ENCODE data around the gene NID2.

The NID2 gene

DNA sequence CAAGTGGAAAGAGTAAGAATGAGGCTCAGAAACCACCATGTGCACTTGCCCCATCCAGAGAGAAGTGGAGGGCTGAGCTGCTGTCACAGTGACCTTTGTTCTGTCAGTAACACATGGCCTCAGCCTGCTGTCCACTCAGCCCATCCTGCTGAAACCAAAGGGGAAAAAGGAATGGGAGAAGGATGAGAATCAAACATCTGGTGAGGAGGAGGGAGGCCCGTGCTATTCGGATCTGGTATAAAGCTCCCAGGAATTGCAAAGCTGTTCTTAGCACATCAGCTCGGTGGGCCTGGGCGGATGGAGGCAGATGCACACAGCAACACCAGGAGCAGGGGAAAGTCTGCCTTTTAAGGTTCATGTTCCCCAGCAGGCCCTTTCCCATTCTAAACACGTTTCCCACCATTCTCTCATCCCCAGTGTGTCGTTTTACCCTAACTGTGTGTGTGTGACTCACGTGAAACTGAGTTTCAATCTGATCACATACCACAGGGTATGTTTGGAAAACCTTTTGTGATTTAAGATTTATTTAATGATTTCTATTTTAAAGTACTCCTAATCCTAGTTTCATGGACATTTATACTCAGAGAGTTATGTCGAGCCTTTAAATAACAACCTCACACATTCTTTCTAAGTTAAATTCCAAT lies 42.7 kb downstream of the NID2 start:
- H3K27ac ChIP-seq = no peak overlapping the region
- ChIA-PET CTCF (no interaction called here), POLR2A (ENCODE audit: low non-redundant PET) (no interaction called here)
- TF ChIP-seq, protein P1, sequence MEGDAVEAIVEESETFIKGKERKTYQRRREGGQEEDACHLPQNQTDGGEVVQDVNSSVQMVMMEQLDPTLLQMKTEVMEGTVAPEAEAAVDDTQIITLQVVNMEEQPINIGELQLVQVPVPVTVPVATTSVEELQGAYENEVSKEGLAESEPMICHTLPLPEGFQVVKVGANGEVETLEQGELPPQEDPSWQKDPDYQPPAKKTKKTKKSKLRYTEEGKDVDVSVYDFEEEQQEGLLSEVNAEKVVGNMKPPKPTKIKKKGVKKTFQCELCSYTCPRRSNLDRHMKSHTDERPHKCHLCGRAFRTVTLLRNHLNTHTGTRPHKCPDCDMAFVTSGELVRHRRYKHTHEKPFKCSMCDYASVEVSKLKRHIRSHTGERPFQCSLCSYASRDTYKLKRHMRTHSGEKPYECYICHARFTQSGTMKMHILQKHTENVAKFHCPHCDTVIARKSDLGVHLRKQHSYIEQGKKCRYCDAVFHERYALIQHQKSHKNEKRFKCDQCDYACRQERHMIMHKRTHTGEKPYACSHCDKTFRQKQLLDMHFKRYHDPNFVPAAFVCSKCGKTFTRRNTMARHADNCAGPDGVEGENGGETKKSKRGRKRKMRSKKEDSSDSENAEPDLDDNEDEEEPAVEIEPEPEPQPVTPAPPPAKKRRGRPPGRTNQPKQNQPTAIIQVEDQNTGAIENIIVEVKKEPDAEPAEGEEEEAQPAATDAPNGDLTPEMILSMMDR (conservative IDR thresholded peaks at IDR 0.05; ENCODE audit: low read depth) = no peak
- no peak for DNase-seq (ENCODE audit: low spot score)

DNA sequence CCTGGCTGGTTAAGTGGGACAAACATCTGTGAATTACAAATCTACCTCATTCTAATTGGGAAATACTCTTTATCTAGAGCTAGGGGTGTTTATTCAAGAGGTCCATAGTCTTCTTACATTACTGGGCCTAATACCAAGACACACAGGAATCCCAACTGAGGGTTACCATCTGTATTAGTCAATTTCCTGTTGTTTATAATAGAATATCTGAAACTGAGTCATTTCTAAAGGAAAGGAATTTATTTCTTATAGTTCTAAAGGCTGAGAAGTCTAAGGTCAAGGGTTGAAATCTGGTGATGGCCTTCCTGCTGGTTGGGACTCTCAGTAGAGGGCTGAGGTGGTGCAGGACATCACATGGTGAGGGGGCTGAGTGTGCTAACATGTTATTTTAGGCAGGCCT lies 43.5 kb downstream of the NID2 start:
- TF ChIP-seq, protein P1 (conservative IDR thresholded peaks at IDR 0.05; ENCODE audit: low read depth) = no peak
- H3K27ac ChIP-seq = no peak overlapping the region
- POLR2A ChIA-PET (ENCODE audit: low non-redundant PET) = no interaction called here
- DNase-seq (ENCODE audit: low spot score) = peak; percentile 42
- CTCF ChIA-PET = no interaction called here

DNA sequence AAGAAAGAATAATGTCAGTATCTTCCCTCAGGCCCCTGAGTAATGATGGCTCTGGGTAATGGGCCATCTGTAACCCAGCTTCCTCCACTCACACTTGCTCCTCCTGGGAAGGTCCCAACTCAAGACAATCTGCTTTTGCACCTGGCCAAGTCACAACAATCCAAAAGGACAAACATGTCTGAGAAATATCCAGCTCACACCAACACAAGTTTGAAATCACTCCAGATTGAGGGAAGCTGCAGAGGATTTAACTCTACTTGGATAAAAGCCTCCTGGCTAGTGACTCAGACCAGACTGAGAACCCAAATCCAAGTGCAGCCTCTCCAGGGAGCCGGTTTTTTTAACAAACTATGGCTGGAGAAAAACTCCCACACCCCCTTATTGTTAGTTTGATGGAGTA lies 45.3 kb downstream of the NID2 start:
- DNase-seq (ENCODE audit: low spot score) = no peak
- ChIA-PET POLR2A (ENCODE audit: low non-redundant PET) (no interaction called here), CTCF (interaction anchor here (0.6 kb wide), 1 partner anchor 1407 kb away, joined by 3 read pairs; no protein-coding TSS in a partner anchor)
- TF ChIP-seq, protein P1 (conservative IDR thresholded peaks at IDR 0.05; ENCODE audit: low read depth) = no peak
- no peak overlapping the region for H3K27ac ChIP-seq

DNA sequence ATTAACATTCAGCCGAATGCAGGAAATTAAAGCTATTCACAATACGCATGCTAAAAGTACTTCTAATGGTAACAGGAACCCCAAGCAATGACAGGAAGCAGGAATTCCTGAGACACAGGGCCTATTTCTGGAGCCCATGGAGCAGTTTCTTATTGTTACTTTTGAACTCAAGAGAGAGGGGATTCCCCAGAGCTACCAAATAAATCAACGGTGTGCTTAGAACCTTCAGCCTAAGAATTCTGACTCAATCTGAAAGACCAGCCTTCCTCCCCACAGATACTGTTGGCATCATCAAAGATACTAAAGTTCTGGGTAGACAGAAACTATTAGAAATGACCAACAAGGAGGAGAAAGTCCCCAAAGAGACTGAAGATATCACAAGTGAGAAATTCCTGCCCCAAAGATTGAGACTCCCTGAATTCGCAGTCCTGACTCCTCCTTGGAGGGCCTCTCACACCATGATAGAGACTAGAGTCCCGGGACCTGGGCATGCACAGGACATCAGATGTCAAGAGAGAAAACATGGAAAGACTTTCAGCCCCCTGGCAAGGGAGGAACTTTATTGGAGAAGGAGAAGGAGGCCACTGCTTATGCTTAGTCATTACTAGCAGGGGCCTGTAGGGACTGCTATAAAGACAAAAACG lies 46.8 kb downstream of the NID2 start:
- no peak for DNase-seq (ENCODE audit: low spot score)
- TF ChIP-seq, protein P1 (conservative IDR thresholded peaks at IDR 0.05; ENCODE audit: low read depth) = no peak
- ChIA-PET POLR2A (ENCODE audit: low non-redundant PET) (no interaction called here), CTCF (no interaction called here)
- H3K27ac ChIP-seq = no peak overlapping the region

DNA sequence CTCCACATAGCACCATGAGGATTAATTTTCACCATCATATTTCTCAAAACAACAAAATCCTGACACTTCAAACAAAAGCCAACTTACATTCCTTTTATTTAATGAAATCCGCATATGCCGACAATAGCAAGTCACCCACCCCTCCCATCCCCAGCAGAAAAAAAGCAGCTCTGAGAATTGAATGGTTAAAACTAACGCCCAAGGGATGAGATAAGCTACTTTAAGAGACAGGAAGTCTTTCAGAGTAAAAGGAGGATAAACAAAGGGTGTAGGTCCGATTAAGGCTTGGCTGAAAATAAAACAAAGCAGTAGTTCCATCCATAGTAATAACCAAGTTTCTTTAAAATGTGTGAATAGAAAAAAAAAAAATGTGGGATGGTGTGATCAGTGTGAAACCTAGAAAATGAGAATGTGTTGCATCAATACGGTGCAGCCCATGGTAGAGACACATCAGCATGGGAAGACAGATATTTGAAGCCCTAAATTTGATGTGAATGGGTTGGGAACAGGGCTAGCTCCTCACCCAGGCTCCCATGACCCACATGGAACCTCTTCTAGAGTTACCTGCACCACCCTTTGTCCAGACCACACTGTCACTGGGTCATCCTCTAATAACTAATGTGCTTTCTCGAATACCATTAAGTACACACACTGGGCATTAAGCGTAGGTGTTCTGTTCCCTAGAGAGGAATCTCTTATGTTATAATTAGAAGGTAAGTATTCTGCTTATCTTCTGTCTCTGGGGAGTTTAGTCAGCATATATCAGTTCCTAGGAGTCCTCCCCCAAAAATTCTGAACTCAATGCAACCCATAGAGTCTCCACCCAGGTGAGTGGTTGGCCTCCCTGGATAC lies 47.8 kb downstream of the NID2 start:
- TF ChIP-seq, protein P1 (conservative IDR thresholded peaks at IDR 0.05; ENCODE audit: low read depth) = no peak
- H3K27ac ChIP-seq = no peak overlapping the region
- ChIA-PET CTCF (no interaction called here), POLR2A (ENCODE audit: low non-redundant PET) (interaction anchor here (0.5 kb wide), 1 partner anchor 19 kb away, joined by 4 read pairs; no protein-coding TSS in a partner anchor)
- no peak for DNase-seq (ENCODE audit: low spot score)

DNA sequence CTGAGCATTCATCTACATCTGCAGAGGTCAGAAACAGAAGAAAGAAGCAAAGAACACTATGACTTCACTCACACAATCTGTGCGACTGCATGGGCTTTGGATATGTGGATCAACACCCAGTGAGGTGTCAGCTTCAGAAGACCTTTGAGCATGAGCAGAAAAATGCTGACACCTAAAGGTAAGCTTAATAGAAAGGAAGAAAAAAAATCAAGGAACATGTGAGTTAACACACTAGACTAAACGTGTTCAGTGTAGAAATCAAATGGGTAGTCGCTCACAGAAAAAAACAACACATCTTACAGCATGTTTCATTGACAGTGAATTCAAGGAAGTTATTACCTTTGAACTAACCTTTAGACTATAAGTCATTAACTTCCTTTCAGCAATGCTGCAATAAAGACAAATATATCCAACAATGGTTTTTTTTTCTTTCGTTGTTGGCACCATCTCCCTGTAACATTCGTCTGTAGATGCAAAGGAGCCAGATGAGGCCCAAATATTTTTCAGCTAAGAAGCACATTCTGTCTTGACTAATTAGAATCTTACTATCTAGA lies 48.6 kb downstream of the NID2 start:
- DNase-seq (ENCODE audit: low spot score) = no peak
- no peak overlapping the region for H3K27ac ChIP-seq
- ChIA-PET CTCF (no interaction called here), POLR2A (ENCODE audit: low non-redundant PET) (no interaction called here)
- TF ChIP-seq, protein P1 (conservative IDR thresholded peaks at IDR 0.05; ENCODE audit: low read depth) = no peak

Measured in RWPE1 (cell line).